Stimulated activated CD8-positive, alpha-beta memory T cell treated with anti-CD3 and anti-CD28 coated beads, Interleukin-2, amount 100 ng/mL, for 48 hours (primary cell): ENCODE results near the gene ALPL.
"Not testable (repeated sequence)": the region's sequence is repeated elsewhere in the genome, so short reads cannot be mapped to it uniquely, and the experiment has no call there.

Experiments
- DNase-seq, 2 donors: peaks; one replicate each; pipeline ENCODE4 v3.0.0-alpha.2; 2020; ENCODE audit warnings: low read depth in 2 of 2

ALPL gene

DNA sequence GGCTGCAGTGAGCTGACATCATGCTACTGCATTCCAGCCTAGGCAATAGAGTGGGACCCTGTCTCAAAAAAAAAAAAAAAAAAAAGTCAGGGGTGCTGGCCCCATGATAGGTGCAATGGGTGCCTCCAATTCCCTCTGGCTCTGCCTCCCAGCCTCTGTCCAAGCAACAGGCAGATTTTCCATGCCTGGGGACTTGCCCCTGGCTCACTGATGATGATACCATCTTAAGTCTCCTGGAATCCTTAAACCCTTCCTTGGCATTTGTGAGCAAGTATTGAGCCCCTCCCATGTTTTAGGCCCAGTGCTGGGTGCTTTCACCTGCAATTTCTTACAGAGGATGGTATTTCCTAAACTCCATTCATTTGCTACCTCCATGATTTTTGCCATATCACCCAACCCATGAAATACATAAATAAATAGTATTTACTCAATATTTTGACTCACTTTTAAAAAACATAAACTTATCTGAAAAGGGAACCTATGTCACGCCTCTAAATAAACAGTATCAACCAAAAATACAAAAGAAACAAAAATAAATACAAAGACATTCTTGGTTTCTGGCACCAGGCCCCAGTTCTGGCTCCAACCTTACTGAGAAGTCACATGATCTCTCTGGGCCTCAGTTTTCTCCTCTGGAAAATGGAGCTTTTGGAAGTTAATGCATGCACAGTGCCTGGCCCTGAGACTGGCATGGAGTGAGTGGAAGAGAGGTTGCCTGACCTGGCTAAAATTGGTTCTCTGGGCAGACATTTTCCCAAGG is 1.5 kb upstream of the ALPL start:
- DNase-seq = no peak

DNA sequence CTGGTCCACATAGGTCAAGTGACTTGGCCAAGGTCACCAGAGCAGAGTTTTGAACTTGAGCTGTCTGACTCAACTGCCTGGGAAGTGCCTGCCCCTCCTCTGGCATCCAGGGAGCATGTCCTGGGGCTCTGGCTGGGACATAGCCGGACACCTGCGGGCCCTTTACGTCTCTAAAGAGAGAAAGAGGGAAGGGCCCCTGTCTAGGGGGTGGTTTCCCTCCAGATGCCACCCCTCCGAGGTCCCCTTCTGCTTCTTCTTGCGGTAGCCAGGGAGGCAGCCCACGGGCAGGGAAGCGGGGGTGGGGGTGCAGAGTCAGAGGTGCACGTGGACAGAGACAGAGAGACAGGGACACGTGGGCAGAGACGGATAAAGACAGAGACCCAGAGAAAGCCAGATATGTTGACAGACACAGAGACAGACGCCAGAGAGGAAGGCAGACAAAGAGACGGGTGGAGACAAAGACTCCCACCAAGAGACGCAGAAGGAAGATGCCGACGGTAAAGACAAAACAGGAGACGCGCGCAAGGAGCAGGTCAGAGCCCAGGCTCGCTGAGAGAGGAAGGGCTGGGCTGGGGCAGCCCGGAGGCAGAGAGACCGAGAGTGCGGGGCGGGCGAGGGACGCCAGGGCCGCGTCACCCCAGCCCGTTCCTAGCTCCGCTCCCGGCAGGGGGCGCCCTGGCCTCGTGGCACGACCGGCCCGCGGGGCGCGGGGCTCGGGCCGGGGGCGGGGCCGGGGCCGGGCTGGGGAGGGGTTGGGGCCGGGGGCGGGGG is 458 bp upstream of the ALPL start:
- DNase-seq = peak; percentile 48 to 70

DNA sequence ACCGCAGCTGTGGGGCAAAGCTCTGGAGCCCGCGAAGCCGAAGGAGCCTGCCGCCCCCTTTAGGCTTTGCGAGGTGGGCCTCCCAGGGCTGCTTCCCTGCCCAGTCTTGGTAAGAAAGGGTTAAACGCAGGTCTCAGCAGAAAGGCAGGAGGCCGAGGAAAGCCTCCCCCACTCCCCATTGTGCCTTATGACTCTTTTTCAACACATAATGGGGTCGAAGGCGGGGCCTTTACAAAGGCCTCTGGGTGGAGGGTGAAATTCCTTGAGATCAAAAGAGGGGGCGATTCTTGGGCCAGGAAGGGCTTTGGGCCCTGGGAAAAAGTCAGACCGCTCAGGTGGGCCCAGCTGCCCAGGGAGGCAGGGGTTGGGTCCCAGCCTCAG is 880 bp downstream of the ALPL start:
- no peak for DNase-seq

- DNase-seq = no peak
Observed at GRCh38 chr1:21510885-21511578, 1.8 kb downstream of the ALPL start.

DNA sequence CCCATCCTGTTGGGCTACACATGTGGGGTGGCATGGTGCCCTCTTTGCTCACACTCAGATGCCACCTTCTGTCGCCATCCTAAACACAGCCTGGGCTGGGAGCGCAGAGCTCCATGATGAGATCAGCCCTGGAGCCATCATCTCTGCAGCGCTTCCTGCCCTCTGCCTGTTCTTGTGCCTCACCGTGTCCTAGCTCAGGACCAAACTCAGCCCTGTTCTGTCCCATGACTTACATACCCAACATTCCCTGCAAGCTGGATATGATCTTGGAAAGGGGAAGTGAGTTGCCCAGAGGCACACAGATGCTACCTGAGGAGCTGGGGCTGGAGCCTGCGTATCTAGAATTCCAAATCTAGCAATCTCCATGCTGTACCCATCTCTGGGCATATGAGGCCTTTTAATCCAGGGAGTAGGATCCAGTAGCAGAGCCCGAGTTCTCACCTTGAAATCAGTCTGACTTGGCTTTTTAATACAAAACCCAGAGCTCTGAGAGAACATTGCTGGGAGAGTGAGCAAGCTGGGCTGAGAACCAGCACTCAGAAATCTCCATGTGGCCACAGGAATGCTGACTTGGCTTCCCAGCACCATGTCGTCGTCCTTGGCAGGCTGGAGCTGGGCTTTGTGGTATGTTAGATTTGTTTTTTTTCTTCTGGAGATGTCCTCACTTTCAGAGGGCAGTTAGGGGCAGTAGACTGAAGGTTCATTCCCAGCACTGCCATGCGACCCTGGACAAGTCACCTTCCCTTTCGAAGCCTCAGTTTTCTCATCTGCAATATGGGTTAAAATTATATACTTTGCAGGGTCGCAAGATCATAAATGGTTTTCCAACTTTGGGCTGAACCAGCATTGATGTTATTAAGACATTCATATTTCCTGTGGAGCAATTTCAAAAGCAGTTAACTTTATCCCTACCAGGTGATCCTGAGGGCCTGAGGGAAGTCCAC is 2.6 kb downstream of the ALPL start:
- no peak for DNase-seq

DNA sequence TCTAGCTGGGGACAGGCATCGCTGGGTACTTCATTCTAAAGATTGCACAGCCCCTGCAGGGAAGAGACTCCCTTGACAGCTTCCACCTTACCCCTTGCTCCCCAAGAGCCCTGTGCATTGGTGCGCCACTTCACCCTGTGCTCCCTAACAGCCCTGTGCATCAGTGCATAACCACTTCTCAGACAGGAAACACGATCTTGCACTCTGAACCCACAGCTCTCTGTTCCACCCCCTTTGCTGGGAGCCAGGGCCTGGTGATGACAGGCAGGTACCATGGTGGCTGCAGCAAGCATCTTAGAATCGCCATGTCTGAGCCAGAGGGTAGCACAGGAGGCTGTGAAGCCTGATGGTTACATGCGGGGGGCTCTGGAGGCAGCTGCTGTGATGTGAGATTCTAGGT is 5.0 kb downstream of the ALPL start:
- DNase-seq = no peak

GRCh38 chr1:21517161-21517589 is 8.0 kb downstream of the ALPL start:
- no peak for DNase-seq

GRCh38 chr1:21517660-21518480 is 8.6 kb downstream of the ALPL start:
- DNase-seq = no peak

- no peak for DNase-seq
Observed at GRCh38 chr1:21518774-21519455, 9.7 kb downstream of the ALPL start.

DNA sequence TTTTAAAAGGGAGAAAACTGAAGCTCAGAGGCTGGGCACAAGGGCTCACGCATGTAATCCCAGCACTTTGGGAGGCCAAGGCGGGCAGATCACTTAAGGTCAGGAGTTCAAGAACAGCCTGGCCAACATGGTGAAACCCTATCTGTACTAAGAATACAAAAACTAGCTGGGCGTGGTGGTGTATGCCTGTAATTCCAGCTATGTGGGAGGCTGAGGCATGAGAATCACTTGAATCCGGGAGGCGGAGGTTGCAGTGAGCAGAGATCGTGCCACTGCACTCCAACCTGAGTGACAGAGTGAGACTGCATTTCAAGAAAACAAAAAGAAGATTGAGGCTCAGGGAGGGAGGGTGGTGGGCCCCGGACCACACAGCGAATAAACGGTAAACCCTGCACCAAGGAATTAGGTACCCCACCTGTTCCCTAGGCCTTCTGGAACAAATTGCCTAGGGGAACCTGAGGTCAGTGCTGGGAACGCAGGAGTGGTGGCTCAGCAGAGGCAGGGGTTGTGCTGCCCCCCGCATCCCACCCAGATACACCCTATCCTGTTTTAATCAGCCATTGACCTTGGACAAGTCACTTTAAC is 10.4 kb downstream of the ALPL start:
- DNase-seq = not testable (repeated sequence)

DNA sequence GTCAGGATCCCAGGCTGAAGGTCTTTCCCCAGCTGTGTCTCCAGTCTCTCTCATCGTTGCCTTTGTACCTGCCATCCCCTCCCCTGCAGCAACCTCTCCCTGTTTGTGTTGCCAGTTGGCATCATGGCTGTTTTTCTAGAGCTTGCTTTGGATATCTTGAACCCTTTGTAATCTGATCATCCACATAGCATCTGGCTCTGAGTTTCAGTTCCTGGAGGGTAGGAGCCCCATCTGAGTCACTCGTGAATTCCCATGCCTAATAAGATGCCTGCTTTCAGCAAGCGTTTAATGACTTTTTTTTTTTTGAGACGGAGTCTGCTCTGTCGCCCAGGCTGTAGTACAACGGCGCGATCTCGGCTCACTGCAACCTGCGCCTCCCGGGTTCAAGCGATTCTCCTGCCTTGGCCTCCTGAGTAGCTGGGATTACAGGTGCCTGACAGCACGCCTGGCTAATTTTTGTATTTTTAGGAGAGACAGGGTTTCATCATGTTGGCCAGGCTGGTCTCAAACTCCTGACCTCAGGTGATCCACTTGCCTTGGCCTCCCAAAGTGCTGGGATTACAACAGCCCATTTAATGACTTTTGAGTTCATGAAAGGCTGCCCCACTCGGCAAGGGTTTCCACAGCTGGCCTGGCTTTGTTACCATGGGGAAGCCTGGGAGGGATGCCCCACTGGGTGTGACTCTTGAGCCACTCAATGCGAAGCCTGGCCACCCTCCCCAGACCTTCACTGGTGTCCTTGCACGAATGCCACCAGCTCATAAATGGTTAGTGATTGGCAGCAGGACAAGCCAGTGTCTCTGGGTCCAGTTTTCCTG is 11.9 kb downstream of the ALPL start:
- no peak for DNase-seq

GRCh38 chr1:21521717-21522060 is 12.5 kb downstream of the ALPL start:
- no peak for DNase-seq

GRCh38 chr1:21522525-21523038 is 13.4 kb downstream of the ALPL start:
- no peak for DNase-seq

GRCh38 chr1:21523297-21523813 is 14.1 kb downstream of the ALPL start:
- no peak for DNase-seq

GRCh38 chr1:21524220-21524619 is 15.0 kb downstream of the ALPL start:
- no peak for DNase-seq

- no peak for DNase-seq
Observed at GRCh38 chr1:21524686-21525339, 15.6 kb downstream of the ALPL start.

DNA sequence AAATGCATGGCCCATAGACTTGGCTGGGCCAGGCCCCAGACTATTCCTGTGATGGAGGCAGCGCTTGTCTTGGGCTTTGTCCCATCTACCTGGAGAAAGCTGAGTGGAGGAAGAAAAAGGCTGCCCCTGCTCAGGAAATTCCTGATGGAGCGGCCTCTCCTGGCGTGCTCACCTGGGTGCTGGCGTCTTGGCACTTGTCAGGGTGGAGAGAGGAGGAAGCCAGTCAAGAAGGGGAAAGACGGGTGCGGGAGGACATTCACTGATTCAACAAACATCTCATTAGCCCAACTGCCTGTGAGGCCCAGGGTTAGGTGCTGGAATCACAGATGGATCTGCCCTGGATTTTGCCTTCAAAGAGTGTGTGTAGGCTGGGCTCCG is 16.1 kb downstream of the ALPL start:
- no peak for DNase-seq

DNA sequence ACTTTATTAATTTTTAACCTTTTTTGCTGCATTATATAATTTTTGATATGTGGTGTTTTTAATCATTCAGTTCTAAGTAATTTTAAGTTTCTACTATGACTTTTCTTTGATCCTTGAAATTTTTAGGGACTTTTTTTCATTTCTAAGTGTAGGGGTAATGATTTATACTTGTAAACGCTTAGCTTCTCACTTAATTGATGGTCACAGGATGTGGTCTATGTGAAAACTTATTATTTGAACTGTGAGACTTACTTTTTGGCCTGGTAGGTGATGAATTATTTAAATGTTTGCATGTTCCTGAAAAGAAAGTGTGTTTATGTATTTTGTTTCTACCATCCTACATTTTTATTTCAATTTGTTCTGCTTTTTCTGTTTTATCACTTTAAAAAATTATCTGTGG is 17.2 kb downstream of the ALPL start:
- no peak for DNase-seq
